HG02588 (cell line): Measurements from ENCODE around the gene PKNOX1.
"Not testable (repeated sequence)": the region's sequence is repeated elsewhere in the genome, so short reads cannot be mapped to it uniquely, and the experiment has no call there.

Experiments used
- ATAC-seq: cut with Tn5 transposase; IDR thresholded peaks from one replicate; pipeline ENCODE4 v1.9.1; 2021; ENCODE audit warnings: mild to moderate bottlenecking, moderate library complexity; ENCODE audit not compliant: unreplicated experiment

Gene PKNOX1

GRCh38 chr21:43015906-43016540 lies 41.7 kb downstream of the PKNOX1 start:
- ATAC-seq, result no peak

DNA sequence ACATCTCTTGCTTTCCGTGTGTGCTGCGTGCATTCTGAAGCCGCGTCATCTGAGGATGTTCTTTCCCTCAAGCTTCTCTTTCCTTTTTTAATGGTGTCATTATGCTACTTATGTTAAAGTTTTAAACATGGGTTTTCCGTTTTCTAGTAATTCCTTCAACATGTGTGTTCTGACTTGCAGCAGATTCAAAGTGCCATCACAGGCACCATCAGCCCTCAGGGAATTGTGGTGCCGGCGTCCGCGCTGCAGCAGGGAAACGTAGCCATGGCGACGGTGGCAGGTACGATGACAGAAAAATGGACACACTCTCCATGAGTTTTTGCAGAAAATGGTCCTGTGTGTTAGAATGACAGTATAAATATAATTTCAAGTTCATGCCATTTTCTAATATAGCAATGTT lies 42.4 kb downstream of the PKNOX1 start:
- ATAC-seq, result no peak

GRCh38 chr21:43018519-43018918 lies 44.2 kb downstream of the PKNOX1 start:
- ATAC-seq, result no peak

GRCh38 chr21:43020177-43020576 lies 45.8 kb downstream of the PKNOX1 start:
- ATAC-seq, result no peak

DNA sequence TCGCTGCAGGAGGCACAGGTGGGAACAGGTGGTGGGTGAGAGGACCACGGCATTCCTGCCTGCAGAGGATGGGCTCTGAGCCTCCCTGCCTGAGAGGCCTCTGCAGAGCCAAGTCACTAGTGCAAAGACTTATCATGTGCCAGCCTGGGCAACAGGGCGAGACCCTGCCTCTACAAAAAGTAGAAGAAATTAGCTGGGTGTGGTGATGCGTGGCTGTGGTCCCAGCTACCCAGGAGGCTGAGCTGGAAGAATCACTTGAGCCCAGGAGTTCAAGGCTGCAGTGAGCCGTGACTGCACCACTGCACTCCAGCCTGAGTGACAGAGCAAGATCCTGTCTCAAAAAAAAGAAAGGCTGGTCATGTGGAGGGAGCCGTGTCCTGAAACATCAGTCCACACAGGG lies 46.4 kb downstream of the PKNOX1 start:
- ATAC-seq, result no peak

DNA sequence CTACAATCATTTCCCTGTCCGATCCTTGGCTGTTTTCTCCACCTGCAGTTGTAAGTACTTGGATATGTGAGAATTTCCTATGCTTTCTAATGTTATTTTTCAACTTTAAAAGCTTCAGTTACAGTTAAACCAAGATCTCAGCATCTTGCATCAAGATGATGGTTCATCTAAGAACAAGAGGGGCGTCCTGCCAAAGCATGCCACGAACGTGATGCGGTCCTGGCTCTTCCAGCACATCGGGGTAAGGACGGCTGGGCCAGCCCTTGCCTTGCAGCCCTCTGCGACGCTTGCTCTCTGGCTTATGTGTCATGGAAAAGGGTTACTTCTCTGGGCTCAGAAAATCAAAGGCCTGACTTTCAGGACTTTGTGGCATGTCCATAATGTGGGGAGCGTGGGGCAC lies 46.8 kb downstream of the PKNOX1 start:
- no peak for ATAC-seq

- no peak for ATAC-seq
Observed at GRCh38 chr21:43021756-43022600, 47.6 kb downstream of the PKNOX1 start.

GRCh38 chr21:43023175-43023574 lies 48.8 kb downstream of the PKNOX1 start:
- no peak for ATAC-seq

DNA sequence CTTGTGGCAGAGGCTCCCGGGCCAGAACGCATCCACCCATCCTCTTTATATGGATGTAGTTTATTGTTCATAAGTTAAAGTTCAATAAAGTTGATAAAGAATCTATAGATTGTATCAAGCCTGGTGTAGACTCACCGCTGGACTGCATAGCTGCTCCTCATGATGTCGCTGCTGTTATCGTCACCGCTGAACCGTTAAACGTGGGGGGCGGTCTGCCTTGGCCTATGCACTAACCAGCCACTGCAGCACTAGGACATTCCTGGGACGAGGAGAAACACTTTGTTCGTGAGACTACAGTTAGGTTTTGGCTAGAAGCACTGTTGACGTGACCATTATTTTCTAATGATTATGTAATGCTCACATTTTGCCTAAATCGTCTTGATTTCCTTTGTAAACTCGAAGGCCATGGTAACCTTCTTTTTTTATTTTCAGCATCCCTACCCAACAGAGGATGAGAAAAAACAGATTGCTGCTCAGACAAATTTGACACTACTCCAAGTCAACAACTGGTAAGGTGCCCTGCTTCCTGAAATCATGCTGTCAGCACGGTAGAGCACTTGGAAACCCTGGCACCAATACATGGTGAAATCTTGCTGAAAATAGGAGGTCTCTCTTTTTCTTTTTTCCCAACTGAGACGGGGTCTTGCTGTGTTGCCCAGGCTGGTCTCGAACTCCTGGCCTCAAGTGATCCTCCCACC lies 50.2 kb downstream of the PKNOX1 start:
- ATAC-seq, result no peak

GRCh38 chr21:43025636-43026180 lies 51.3 kb downstream of the PKNOX1 start:
- ATAC-seq, result no peak

- no peak for ATAC-seq
Observed at GRCh38 chr21:43027846-43028731, 53.7 kb downstream of the PKNOX1 start.

DNA sequence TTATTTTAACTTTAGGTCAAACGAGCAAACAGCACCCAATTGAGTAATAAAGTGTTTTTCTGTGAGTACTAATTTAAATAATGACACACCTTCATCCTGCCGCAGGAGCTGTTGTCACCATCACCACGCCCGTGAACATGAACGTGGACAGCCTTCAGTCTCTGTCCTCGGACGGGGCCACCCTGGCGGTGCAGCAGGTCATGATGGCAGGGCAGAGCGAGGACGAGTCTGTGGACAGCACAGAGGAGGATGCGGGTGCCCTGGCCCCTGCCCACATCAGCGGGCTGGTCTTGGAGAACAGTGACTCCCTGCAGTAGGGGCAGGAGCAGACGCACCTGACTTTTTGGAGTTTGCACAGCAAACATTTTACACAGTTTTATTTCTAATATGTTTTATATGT lies 55.4 kb downstream of the PKNOX1 start:
- ATAC-seq, result no peak

GRCh38 chr21:43031121-43031619 lies 56.8 kb downstream of the PKNOX1 start:
- no peak for ATAC-seq

DNA sequence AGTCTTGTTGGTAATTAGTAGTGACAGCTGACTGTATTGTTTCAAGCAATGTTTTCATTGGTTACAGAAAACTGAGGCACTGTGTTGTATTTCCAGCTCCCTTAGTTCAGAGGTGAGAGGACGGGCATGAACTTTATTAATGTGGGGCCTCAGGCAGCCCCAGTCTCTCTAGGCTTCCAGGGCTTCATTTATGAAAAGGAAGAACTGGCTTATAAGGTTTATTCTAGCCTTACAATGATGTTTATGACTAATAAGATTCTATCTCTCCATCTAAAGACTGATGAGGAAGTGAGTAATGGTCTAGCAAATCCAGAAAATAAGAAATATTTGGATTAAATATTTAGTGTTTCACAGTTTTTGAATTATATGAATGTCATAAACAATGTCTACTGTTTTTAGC lies 59.7 kb downstream of the PKNOX1 start:
- no peak for ATAC-seq

DNA sequence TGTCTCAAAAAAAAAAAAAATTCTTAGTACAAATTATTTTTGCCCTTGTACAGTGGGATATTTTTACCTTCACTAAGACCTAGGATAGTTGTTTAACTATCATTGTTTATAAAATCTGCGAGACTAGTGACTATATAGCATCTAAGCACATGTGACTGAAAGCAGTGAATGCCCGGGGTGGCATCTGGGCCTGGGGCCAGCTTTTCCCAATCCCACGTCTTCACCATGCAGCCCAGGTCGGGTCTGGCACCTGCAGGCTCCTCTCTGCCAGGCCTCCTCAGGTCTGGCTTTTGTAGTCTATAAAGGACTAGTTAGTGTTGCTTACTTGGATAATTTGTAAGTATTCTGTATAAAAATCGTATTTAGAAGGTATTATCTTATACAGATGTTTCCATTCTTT lies 60.5 kb downstream of the PKNOX1 start:
- no peak for ATAC-seq

DNA sequence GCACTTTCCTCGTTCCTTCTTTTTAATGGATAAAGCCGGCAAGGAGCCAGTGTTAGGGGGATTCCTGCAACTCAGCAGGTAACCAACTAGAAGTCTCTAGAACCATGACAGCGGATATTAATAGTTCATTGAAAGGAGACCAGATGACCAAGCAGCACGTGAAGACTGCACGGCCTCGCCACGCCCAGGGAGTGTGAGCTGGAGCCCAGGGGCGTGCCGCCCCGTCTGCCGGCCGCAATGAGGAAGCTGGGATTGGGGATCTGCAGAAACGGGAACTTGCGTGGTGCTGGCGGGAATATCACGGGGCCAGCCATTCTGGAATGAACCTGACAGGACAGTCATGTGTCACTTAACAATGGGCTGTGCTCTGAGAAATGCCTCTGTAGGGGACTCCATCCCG lies 62.5 kb downstream of the PKNOX1 start:
- not testable (repeated sequence) for ATAC-seq

DNA sequence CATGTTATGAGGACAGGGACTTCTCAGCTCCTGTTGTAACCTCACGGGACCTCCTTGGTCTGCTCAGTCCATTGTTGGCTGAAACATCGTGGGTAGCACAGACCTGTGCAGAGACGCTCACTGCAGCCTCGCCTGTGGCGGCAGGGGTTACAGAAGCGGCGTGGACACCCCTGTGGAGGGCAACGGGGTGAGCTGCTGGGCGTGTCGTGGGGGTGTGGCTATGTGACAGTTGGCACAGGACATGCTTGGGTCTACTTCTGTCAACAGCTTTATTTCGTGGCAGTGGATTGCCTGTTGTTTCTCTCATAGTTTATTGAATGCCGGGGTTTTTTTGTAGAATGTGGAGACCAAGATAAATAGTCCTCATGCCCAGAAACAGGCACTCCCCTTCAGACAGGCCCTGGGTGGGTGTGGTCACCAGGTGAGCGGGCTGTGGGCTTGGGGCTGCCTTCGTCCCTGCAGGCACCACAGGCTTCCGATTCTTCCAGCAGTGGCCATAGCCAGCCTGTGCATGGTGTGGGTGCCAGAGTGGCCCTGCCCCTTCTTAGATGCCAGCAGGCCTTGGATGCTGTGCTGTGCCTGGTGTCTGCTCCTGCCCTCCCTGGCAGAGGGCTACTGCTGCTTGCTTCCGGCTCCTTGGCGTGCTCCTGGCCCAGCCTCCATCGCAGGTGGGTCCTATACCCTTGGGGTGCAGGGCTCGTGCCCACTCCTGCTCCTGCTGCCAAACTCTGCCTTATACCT lies 63.7 kb downstream of the PKNOX1 start:
- ATAC-seq, result not testable (repeated sequence)

- not testable (repeated sequence) for ATAC-seq
Observed at GRCh38 chr21:43038659-43039044, 64.3 kb downstream of the PKNOX1 start.

- not testable (repeated sequence) for ATAC-seq
Observed at GRCh38 chr21:43042169-43042568, 67.8 kb downstream of the PKNOX1 start.

GRCh38 chr21:43043291-43043690 lies 68.9 kb downstream of the PKNOX1 start:
- ATAC-seq, result not testable (repeated sequence)
